Ovary (tissue), 3 donors: ENCODE measurements around the gene MDFI.

ENCODE experiments used
- EP300 ChIP-seq: sonication (generic); formaldehyde crosslinking; IDR thresholded peaks from one replicate; pipeline ENCODE4 v1.6.1; 2017; ENCODE audit warnings: antibody characterized with exemption
- POLR2A ChIP-seq: fragments of 450-650 bp; IDR thresholded peaks from one replicate; pipeline ENCODE4 v1.6.1; 2017; ENCODE audit warnings: antibody characterized with exemption, mild to moderate bottlenecking, moderate library complexity
- TF ChIP-seq, protein P1 (sequence below), 3 donors: fragments of 450-650 bp in 2 of 3; fragments of 200-600 bp in 1 of 3; IDR thresholded peaks; one replicate each; pipeline versions ENCODE4 v1.5.1 to v1.8.0; 2016 to 2022; ENCODE audit warnings: antibody characterized with exemption in 3 of 3, mild to moderate bottlenecking in 1 of 3
- donor health status: DM: no; HTN: no; CAD: no.

DNA sequence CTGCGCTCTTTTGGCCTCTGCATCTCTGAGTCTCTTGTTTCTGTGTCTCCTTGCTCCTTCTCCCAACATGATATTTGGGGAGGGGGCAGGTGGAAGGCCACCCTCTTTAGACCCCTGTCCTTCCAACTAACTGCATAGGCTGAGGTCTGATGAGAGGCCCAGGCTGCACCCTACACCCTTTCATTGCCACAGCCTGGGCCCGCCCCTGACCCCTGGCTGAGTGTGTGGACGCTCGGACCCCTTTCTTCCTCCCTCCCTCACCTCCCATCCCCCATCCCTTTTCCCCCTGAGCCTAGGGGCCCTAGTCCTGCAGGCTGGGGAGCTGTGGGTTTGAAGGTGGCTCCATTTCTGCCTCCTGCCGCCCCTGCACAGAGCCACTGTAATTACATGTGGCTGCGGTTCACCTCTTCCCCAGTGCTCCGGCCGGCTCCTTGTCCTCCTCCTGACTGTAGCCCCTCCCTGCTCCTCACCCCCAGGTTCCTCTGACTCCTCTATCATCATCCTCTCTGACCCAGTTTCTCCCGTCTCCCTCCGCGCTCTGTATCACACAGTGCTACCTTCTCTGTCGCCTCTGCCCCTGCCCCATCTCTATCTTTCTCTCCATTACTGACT, 6.8 kb downstream of the MDFI start:
- TF ChIP-seq, protein P1, sequence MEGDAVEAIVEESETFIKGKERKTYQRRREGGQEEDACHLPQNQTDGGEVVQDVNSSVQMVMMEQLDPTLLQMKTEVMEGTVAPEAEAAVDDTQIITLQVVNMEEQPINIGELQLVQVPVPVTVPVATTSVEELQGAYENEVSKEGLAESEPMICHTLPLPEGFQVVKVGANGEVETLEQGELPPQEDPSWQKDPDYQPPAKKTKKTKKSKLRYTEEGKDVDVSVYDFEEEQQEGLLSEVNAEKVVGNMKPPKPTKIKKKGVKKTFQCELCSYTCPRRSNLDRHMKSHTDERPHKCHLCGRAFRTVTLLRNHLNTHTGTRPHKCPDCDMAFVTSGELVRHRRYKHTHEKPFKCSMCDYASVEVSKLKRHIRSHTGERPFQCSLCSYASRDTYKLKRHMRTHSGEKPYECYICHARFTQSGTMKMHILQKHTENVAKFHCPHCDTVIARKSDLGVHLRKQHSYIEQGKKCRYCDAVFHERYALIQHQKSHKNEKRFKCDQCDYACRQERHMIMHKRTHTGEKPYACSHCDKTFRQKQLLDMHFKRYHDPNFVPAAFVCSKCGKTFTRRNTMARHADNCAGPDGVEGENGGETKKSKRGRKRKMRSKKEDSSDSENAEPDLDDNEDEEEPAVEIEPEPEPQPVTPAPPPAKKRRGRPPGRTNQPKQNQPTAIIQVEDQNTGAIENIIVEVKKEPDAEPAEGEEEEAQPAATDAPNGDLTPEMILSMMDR (IDR thresholded peaks at IDR 0.05) = no peak
- TF ChIP-seq EP300 (no peak), POLR2A (no peak)
